ENCODE results near the gene SNCAIP.
"Not testable (repeated sequence)": the region's sequence is repeated elsewhere in the genome, so short reads cannot be mapped to it uniquely, and the experiment has no call there.

Gene SNCAIP

DNA sequence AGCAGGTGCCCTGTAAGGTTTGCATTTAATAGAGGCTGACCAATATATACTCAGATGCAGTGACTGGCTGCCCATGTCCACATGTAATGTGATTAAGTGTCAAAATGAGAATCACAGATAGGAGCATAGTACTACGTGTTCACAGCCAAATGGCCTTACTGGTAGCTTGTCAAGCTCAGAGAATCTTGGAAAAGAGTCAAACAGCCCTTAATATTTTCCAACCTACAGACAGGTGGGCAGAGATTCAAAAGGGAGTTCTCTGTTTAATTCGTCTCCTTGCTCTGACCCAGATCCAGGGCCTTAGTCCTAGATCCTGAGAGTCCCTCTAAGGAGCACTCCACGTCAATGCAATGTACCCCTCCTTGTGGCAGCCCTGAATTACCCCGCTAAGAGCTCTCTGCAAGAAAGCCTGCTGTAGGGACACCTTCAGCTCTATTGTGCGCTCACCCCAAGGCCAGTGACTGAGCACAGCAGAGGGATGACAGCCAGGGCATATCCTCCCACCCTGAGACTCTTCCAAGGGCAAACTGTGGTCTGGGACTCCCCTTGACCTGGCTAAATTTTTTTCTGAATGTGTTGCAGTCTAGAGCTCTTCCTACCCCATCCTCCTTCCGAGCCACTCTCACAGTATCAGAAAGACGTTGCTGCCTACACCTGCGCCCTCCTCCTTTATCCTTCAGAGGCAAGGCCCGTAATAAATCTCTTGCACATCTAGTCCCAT, 159.2 kb downstream of the SNCAIP start:
- no peak for TF ChIP-seq POLR2A (IDR thresholded peaks at IDR 0.05; ENCODE audit: low read depth, low read length)
- no peak for DNase-seq (ENCODE audit: insufficient read length, low spot score)
- FAIRE-seq: no peak

- no peak for TF ChIP-seq POLR2A (IDR thresholded peaks at IDR 0.05; ENCODE audit: low read depth, low read length)
- no peak for DNase-seq (ENCODE audit: insufficient read length, low spot score)
- FAIRE-seq: no peak
Observed at GRCh38 chr5:122471752-122472061, 159.7 kb downstream of the SNCAIP start.

- DNase-seq (ENCODE audit: insufficient read length, low spot score) (no peak), FAIRE-seq (no peak)
- no peak for TF ChIP-seq POLR2A (IDR thresholded peaks at IDR 0.05; ENCODE audit: low read depth, low read length)
Observed at GRCh38 chr5:122473138-122473843, 161.3 kb downstream of the SNCAIP start.

GRCh38 chr5:122473941-122474340, 161.9 kb downstream of the SNCAIP start:
- DNase-seq (ENCODE audit: insufficient read length, low spot score): no peak
- no peak for TF ChIP-seq POLR2A (IDR thresholded peaks at IDR 0.05; ENCODE audit: low read depth, low read length)
- FAIRE-seq: no peak

- no peak for TF ChIP-seq POLR2A (IDR thresholded peaks at IDR 0.05; ENCODE audit: low read depth, low read length)
- DNase-seq (ENCODE audit: insufficient read length, low spot score): no peak
- FAIRE-seq: no peak
Observed at GRCh38 chr5:122478741-122479442, 166.9 kb downstream of the SNCAIP start.

GRCh38 chr5:122480146-122480545, 168.1 kb downstream of the SNCAIP start:
- no peak for TF ChIP-seq POLR2A (IDR thresholded peaks at IDR 0.05; ENCODE audit: low read depth, low read length)
- FAIRE-seq: no peak
- no peak for DNase-seq (ENCODE audit: insufficient read length, low spot score)

DNA sequence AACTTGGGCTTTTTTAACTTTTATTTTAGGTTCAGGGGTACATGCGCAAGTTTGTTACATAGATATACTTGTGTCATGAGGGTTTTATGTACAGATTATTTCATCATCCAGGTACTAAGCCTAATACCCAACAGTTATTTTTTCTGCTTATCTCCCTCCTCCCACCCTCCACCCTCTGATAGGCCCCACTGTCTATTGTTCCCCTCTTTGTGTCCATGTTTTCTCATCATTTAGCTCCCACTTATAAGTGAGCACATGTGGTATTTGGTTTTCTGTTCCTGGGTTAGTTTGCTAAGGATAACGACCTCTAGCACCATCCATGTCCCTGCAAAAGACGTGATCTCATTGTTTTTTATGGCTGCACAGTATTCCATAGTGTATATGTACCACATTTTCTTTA, 172.1 kb downstream of the SNCAIP start:
- DNase-seq (ENCODE audit: insufficient read length, low spot score) (no peak), FAIRE-seq (no peak)
- no peak for TF ChIP-seq POLR2A (IDR thresholded peaks at IDR 0.05; ENCODE audit: low read depth, low read length)

GRCh38 chr5:122485226-122485625, 173.2 kb downstream of the SNCAIP start:
- TF ChIP-seq POLR2A (IDR thresholded peaks at IDR 0.05; ENCODE audit: low read depth, low read length): no peak
- DNase-seq (ENCODE audit: insufficient read length, low spot score): no peak
- FAIRE-seq: no peak

- not testable (repeated sequence) for FAIRE-seq; DNase-seq (ENCODE audit: insufficient read length, low spot score)
Observed at GRCh38 chr5:122486616-122487015, 174.6 kb downstream of the SNCAIP start.

GRCh38 chr5:122490718-122491117, 178.7 kb downstream of the SNCAIP start:
- no peak for DNase-seq (ENCODE audit: insufficient read length, low spot score)
- no peak for TF ChIP-seq POLR2A (IDR thresholded peaks at IDR 0.05; ENCODE audit: low read depth, low read length)
- no peak for FAIRE-seq

- FAIRE-seq: no peak
- TF ChIP-seq POLR2A (IDR thresholded peaks at IDR 0.05; ENCODE audit: low read depth, low read length): no peak
Observed at GRCh38 chr5:122492675-122493074, 180.6 kb downstream of the SNCAIP start.

GRCh38 chr5:122493091-122494021, 181.3 kb downstream of the SNCAIP start:
- TF ChIP-seq POLR2A (IDR thresholded peaks at IDR 0.05; ENCODE audit: low read depth, low read length): no peak
- FAIRE-seq: no peak
- no peak for DNase-seq (ENCODE audit: insufficient read length, low spot score)

More at GRCh38 chr5:122492675-122493074, 180.6 kb downstream of the SNCAIP start:
- DNase-seq (ENCODE audit: insufficient read length, low spot score): no peak

GRCh38 chr5:122494109-122494508, 182.1 kb downstream of the SNCAIP start:
- DNase-seq (ENCODE audit: insufficient read length, low spot score) (no peak), FAIRE-seq (no peak)
- no peak for TF ChIP-seq POLR2A (IDR thresholded peaks at IDR 0.05; ENCODE audit: low read depth, low read length)

DNA sequence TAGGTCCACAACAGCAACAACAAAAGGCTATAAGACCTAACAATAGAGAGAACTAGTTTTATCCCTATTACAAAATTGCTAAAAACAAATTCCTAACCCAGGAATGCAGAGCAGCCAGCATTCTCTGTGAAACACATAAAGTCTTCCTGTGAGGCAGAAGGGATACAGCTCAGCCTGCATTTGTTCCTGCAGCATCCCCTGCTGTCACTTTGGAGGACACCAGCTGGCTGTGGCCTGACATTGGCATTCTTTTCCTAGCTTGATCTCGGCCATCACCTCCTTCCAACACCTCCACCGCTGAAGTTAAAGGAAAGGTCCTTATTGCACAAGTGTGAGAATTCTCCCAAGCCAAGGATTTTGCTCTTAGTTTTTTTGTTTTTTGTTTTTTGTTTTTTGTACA, 186.1 kb downstream of the SNCAIP start:
- no peak for FAIRE-seq
- no peak for TF ChIP-seq POLR2A (IDR thresholded peaks at IDR 0.05; ENCODE audit: low read depth, low read length)
- DNase-seq (ENCODE audit: insufficient read length, low spot score): no peak

Data from H54 (cell line).